GM19238 (cell line): Measurements from ENCODE around the gene ATP1A1.

Experiments
- DNase-seq: peaks from one replicate; pipeline ENCODE4 v3.0.0; 2011; ENCODE audit warnings: low spot score; ENCODE audit not compliant: insufficient read length

The ATP1A1 gene

DNA sequence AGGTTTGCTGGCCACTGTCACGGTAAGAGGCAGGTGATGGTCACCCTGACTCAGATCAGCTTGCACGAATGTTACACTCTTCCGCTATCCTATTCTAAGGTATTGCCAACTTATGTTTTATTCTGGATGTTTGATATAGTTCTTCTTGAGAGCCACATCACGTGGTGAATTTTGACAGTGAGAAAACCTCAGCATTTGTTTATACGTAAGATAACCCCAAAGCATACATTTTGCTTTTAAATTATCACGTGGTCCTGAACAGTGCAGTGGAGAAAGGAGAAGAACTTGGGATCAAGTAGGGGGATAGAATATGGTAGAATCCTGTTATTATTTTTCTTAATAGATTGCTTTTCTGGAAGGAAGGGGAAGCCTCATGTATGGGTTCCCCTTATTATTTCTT is 16.6 kb downstream of the ATP1A1 start:
- DNase-seq, result no peak

DNA sequence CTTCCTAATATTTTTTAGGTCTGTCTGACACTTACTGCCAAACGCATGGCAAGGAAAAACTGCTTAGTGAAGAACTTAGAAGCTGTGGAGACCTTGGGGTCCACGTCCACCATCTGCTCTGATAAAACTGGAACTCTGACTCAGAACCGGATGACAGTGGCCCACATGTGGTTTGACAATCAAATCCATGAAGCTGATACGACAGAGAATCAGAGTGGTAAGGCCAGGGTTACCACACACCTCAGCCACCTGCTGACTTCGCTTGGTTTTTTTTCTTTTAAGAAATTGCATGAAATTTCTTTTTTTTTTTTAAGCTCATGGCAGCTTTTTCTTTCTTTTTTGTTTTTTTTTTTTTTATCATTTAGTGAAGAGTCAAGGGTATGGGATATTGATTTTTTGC is 17.2 kb downstream of the ATP1A1 start:
- no peak for DNase-seq

DNA sequence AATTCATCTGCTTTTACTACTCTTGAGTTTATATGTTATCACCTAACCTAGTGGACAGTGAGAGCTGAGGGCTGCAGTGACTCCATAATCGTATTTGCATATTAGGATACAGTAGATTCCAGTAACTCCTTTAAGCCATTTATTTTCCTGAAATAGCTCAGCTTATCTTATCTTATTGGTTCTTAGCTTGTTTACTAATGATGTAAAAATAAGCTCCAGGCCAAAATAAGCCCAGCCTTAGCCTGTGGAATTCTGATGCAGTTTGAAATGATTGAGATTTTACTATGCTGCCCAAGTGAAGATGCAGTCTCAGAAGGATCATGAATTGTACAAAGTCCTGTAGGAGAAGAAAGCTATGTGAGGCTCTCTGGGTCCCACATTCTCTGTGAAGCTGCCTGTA is 18.1 kb downstream of the ATP1A1 start:
- DNase-seq, result no peak

DNA sequence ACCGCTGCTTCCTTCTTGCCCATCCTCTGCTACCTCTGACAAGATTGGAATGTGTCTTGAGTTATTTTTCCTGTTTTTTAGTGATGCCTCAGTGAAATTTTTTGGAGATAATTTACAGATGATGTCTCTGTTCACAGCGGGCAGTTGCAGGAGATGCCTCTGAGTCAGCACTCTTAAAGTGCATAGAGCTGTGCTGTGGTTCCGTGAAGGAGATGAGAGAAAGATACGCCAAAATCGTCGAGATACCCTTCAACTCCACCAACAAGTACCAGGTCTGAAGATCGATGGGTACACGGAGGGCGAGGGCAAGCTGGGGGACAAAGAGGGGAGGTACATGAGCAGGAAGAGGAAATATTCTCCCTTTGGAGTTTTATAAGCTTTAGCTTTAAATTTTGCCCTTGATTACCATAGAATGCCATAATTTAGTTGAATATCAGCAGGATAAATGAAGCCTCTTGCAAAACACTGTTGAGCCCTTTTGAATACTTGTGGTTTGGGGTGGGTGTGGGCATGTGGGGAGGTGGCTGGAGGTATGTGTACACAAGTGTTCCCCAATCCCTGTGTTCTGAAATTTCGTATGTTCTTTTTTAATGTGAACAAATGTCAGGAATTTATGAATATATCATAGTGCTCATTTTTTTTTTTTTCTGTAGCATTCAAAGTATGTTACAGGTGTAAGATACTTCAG is 19.8 kb downstream of the ATP1A1 start:
- no peak for DNase-seq

GRCh38 chr1:116393792-116394191 is 20.7 kb downstream of the ATP1A1 start:
- DNase-seq, result no peak

- DNase-seq, result no peak
Observed at GRCh38 chr1:116394270-116394669, 21.2 kb downstream of the ATP1A1 start.

DNA sequence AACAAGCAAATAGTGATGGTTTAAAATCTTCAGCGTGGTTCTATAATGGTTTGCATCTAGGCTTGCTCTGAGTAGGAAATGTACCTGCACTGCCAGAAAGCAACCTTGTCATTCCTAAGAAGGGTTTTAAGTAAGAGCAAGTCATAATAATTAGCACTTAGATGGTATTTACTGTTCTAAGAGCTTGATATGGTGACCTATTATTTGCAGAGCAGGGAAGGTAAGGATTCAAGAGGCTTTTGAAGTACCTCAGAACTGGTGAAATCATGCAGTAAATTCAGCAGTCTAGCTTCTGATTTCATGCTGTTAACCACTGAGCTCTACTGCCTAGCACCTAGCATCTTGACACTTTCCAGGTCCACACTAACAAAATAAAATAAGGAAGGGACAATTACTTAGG is 23.7 kb downstream of the ATP1A1 start:
- no peak for DNase-seq

- no peak for DNase-seq
Observed at GRCh38 chr1:116397728-116398127, 24.7 kb downstream of the ATP1A1 start.

DNA sequence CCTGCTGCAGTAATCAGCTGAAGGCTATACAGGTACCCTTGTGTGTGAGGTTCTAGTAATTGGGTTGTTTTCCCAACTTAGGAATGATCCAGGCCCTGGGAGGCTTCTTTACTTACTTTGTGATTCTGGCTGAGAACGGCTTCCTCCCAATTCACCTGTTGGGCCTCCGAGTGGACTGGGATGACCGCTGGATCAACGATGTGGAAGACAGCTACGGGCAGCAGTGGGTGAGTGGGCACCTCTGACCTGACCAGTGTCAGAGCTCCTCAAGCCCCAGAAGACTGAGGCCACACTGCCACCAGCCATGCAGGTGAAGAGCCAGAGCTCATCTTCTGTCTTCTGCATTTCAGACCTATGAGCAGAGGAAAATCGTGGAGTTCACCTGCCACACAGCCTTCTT is 27.7 kb downstream of the ATP1A1 start:
- DNase-seq, result no peak

DNA sequence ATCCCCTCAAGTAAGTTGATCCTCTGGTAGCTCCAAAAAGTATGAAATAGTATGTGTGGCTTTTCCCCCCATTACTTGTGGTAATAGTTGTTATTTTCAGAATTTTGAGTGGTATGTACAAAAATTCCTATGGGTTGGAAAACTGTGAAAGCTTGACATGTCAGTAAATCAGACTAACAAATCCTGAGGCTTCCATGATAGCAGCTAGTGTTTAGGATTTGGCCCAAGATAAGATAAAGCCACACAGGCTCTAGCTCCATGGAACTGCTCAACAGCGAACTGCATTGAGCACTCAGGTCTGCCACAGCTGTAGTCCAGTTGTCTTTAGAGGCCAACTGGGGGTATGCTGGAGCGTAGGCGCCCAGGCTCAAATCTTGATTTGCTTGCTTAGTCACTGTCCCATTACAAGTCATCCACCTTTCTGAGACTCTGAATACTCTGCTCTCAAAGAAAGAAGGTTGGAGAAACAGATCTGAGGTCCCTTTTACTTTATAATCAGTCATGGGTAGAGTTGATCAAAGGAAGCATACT is 28.7 kb downstream of the ATP1A1 start:
- no peak for DNase-seq

- no peak for DNase-seq
Observed at GRCh38 chr1:116402333-116402732, 29.3 kb downstream of the ATP1A1 start.

GRCh38 chr1:116403496-116404136 is 30.6 kb downstream of the ATP1A1 start:
- DNase-seq, result no peak

GRCh38 chr1:116404699-116405098 is 31.7 kb downstream of the ATP1A1 start:
- DNase-seq, result no peak

GRCh38 chr1:116405241-116406135 is 32.4 kb downstream of the ATP1A1 start:
- DNase-seq, result no peak

DNA sequence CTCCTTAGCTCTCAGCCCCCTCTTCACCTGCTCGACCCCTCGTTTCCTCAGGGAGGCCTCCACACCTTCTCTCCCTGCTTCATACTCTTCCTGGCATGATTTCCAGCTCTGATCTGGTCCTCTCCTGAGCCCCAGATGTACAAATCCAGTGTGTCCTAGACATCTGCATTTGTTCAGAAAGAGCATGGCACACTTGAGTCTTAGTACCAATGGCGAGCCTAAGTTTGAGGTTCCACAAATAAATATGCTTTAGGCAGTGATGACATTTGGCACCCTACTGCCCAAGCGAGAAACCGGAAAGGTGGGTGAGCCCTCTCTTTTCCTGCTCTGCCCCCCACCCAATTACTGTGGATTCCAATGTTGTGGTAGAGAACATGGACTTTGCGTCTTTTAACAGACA is 34.0 kb downstream of the ATP1A1 start:
- no peak for DNase-seq

DNA sequence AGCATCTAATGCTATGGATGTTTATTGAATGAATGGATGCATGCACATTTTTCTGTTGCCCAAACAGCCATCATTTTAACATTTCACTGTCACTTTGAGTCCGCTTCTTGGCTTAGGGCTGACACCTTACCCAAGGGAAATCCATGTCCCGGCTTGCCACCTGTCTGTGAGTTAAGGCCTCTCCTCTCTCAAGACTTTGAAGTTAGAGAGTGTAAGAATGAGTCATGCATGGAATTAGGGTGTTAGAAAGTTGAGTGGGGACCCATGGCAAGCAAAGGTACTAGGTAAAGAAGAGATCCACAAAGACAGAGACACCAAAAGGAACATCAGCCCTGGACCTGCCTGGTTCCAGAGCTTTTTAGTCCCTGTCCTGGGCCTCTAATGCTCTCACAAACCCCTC is 35.1 kb downstream of the ATP1A1 start:
- DNase-seq, result no peak

DNA sequence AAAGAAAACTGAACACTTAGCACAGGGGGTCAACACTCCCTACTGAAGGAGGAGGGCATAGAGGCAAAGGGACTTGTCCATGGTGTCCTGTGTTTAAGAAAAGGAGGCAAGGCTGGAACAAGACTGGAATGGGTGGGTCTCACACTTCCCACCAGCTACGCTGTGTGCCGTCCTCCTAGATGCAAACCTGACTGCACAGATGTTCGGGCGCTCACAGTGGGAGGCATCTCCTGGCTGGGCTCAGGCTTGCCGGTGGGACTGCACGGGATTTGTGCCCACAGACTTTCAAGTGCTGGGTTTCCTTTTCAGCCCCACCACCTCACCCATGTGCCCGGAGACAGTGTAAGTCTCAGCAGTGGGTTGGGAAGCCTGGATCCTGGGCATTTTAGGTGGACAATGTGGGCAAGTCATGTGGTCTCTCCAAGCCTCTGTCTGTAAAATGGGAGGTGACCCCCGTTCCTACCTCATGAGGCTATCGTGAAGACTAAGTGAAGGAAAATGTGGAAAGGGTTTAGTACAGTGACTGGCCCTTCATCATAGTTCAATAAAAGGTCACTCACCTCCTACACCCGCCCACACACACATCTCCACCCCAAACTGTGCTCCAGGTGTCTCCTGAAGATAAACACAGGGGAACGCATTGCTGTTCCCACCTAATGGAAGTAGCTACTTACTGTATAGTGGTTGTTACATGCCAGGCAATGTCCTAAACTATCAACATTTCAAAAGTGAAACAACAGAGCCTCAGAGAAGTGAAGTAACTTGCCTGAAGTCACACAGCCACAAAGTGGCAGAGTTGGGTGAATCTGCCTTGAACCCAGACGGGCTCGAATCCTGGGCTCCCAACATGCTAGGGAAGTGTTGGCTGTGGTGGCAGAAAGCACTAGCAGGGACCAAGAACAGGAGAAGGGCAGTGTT is 36.0 kb downstream of the ATP1A1 start:
- DNase-seq, result no peak

- DNase-seq, result no peak
Observed at GRCh38 chr1:116409751-116410191, 36.7 kb downstream of the ATP1A1 start.

DNA sequence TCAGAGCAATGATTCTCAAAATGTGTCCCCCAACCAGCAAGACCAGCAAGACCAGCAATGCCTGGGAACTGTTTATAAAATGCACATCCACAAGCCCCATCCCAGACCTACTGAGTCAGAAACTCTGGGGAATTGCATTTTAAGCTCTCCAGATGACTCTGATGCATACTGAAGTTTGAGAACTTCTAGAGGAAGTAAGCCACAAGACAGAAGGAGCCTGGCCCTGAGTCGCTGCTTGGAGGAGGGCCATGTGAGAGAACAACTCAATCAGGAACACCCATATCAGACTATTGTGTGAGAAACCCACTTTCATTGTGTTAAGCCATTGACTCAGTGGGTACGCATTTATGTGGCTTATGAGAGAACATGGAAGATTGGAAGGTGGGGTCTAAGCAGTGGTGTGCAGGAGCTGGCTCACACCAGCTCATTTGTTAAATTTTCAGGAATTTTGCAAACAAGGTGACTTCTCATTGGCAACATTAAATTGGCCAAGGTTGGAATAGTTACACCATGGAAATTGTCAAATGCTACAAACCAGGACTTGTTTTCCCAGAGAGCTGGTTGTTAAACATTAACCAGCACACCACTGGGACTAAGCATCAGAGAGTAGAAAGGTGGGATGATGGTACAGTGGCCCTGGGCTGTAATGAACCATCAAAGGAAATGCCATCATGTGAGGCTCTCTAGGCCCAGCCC is 38.9 kb downstream of the ATP1A1 start:
- no peak for DNase-seq

GRCh38 chr1:116412480-116412798 is 39.4 kb downstream of the ATP1A1 start:
- no peak for DNase-seq
